Panc1 (cell line): Measurements from ENCODE around the gene INS. TPM values are rescaled to one million over a fixed set of nuclear protein-coding genes. Genes with fewer than 3 reads are reported as not detected.

ENCODE experiments used
- ATAC-seq: fragments of 200-7000 bp; cut with Tn5 transposase; 2 replicates; pipeline ENCODE4 v1.9.1; 2020; ENCODE audit warnings: mild to moderate bottlenecking, moderate library complexity
- BruUV-seq: library from RNA; stranded (reverse); fragments of 400-500 nt; replicated peaks from 2 replicates; lab custom pipeline; 2021; lab: Mats Ljungman, UMichigan
- CTCF ChIA-PET: fragments of 300-600 bp; sonication (Branson Sonifier 250); formaldehyde crosslinking; loops from one replicate; lab custom pipeline; 2022; ENCODE audit warnings: antibody characterized with exemption; lab: Charles Lee
- POLR2A ChIA-PET: fragments of 300-600 bp; sonication (Branson Sonifier 250); formaldehyde crosslinking; loops from one replicate; lab custom pipeline; 2022; ENCODE audit warnings: antibody characterized with exemption; lab: Charles Lee
- DNase-seq: peaks from one replicate; pipeline ENCODE4 v3.0.0-alpha.2; 2010; ENCODE audit warnings: low read depth, low spot score
- H3K27ac ChIP-seq: 2 replicates; pipeline ENCODE4 v1.5.1; 2011; ENCODE audit warnings: mild to moderate bottlenecking, low read length, inconsistent platforms
- H3K27me3 ChIP-seq: fragments of 200-500 bp; sonication (Bioruptor generic); 2 replicates; pipeline ENCODE4 v1.6.0; 2014; ENCODE audit warnings: low read length, inconsistent platforms; ENCODE audit not compliant: control insufficient read depth, insufficient read depth
- H3K36me3 ChIP-seq: fragments of 200-500 bp; sonication (Bioruptor generic); 2 replicates; pipeline ENCODE4 v1.5.1; 2014; ENCODE audit warnings: inconsistent platforms, mild to moderate bottlenecking, low read length, moderate library complexity; ENCODE audit not compliant: control insufficient read depth, insufficient read depth
- H3K4me1 ChIP-seq: 2 replicates; pipeline ENCODE4 v1.5.1; 2011; ENCODE audit warnings: inconsistent platforms, mild to moderate bottlenecking, low read length, moderate library complexity; ENCODE audit not compliant: control insufficient read depth, insufficient read depth
- H3K4me3 ChIP-seq, 2 experiments: 2 replicates each; pipeline ENCODE4 v1.5.1; 2011 to 2012; ENCODE audit warnings: low read depth in 2 of 2, low read length in 2 of 2, mild to moderate bottlenecking in 2 of 2, inconsistent platforms in 1 of 2, moderate library complexity in 1 of 2
- H3K9me3 ChIP-seq: fragments of 200-500 bp; sonication (Bioruptor generic); 2 replicates; pipeline ENCODE4 v1.5.1; 2014; ENCODE audit warnings: low read depth, mild to moderate bottlenecking, inconsistent platforms, low read length, moderate library complexity; ENCODE audit not compliant: control insufficient read depth, insufficient read depth
- POLR2AphosphoS5 ChIP-seq: IDR thresholded peaks from 2 replicates; pipeline ENCODE4 v1.6.1; 2012; ENCODE audit warnings: mild to moderate bottlenecking, low read depth, low read length, moderate library complexity
- SIN3A ChIP-seq: IDR thresholded peaks from 2 replicates; pipeline ENCODE4 v1.6.1; 2012; ENCODE audit warnings: low read depth, mild to moderate bottlenecking, low read length, moderate library complexity, borderline replicate concordance; ENCODE audit not compliant: insufficient read depth
- TCF7L2 ChIP-seq: IDR thresholded peaks from 2 replicates; pipeline ENCODE4 v1.6.1; 2011; ENCODE audit warnings: mild to moderate bottlenecking, low read depth, low read length, inconsistent platforms
- in situ Hi-C: cut with HindIII; loops from 2 replicates; pipeline ENCODE4 v1.10.0; 2016; ENCODE audit warnings: low sequenced_read_pairs, low pct_unique_long_range_greater_than_20kb
- intact Hi-C: fragments of 100-400 bp; cut with micrococcal nuclease; formaldehyde crosslinking; loops from one replicate; pipeline ENCODE4 v1.10.0; 2022; ENCODE audit not compliant: unreplicated experiment
- total RNA-seq: library from RNA; stranded (reverse); gene quantifications from one replicate; pipeline ENCODE4 v1.2.1, GENCODE V29; 2021; ENCODE audit not compliant: unreplicated experiment
- TF ChIP-seq, protein P1 (sequence below), 2 experiments: IDR thresholded peaks; 2 replicates each; pipeline ENCODE4 v1.6.1; 2011 to 2012; ENCODE audit warnings: low read depth in 2 of 2, control low read depth in 1 of 2, low read length in 1 of 2, mild to moderate bottlenecking in 1 of 2, moderate library complexity in 1 of 2; ENCODE audit not compliant: insufficient read depth in 1 of 2
- TF ChIP-seq, protein P2 (sequence below): fragments of 450-650 bp; IDR thresholded peaks from 2 replicates; pipeline ENCODE4 v1.5.1; 2017; ENCODE audit warnings: mild to moderate bottlenecking

The INS gene
- total RNA-seq, 1 experiment from 2014 or later = not detected

DNA sequence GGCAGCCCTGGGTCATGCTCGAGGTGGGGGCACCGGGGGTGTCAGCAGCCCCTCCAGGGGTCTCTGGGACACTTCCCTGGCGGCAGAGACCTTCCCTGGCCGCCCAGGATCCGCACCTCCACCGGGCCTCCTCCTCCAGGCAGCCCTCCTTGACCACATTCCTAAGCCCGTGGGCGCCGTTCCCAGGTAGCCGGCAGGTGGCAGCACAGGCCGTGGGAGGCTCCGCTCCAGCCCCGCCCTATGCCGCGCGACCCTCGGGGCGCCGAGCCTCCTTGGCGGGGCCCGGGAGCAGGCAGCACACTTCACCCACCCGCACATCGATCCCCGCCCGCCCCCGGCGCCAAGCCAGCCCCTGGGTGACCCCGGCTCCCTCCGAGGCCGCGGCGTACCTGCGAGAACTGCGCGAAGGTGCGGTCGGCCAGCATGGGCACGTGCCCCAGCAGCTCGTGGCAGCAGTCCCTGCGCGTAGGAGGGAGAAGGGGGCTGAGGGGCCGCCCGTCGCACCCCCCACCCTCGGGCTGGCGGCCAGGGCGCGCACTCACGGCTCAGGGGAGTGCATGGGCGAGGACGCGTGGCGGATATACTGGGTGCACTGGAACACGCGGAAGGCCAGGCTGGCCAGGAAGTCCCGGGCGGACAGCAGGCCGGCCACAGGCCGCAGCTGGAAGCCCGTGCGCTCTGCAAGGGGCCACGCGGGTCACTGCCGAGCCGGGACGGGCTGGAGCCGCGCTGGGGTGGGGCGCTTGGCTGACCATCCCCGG is 5.3 kb upstream of the INS start:
- no TSS peak for BruUV-seq
- H3K4me1 ChIP-seq = peaks cover 8% of the 10 kb centered on the region; the same call in 1 of the 2 replicates
- no peaks in the 10 kb centered on the region for H3K9me3 ChIP-seq
- H3K4me3 ChIP-seq = no peak overlapping the region
- H3K27ac ChIP-seq = no peak overlapping the region
- in situ Hi-C loops (no loop called here), intact Hi-C loops (no loop called here)
- H3K27me3 ChIP-seq = no peaks in the 10 kb centered on the region
- ATAC-seq (peak; percentile 64), DNase-seq (no peak)
- POLR2A ChIA-PET = no interaction called here
- CTCF ChIA-PET = interaction anchor here (0.6 to 1.2 kb wide), 3 partner anchors 9 to 280 kb away, joined by 3 to 5 read pairs (median 4); no protein-coding TSS in a partner anchor
- TF ChIP-seq, protein P1, sequence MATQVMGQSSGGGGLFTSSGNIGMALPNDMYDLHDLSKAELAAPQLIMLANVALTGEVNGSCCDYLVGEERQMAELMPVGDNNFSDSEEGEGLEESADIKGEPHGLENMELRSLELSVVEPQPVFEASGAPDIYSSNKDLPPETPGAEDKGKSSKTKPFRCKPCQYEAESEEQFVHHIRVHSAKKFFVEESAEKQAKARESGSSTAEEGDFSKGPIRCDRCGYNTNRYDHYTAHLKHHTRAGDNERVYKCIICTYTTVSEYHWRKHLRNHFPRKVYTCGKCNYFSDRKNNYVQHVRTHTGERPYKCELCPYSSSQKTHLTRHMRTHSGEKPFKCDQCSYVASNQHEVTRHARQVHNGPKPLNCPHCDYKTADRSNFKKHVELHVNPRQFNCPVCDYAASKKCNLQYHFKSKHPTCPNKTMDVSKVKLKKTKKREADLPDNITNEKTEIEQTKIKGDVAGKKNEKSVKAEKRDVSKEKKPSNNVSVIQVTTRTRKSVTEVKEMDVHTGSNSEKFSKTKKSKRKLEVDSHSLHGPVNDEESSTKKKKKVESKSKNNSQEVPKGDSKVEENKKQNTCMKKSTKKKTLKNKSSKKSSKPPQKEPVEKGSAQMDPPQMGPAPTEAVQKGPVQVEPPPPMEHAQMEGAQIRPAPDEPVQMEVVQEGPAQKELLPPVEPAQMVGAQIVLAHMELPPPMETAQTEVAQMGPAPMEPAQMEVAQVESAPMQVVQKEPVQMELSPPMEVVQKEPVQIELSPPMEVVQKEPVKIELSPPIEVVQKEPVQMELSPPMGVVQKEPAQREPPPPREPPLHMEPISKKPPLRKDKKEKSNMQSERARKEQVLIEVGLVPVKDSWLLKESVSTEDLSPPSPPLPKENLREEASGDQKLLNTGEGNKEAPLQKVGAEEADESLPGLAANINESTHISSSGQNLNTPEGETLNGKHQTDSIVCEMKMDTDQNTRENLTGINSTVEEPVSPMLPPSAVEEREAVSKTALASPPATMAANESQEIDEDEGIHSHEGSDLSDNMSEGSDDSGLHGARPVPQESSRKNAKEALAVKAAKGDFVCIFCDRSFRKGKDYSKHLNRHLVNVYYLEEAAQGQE (IDR thresholded peaks at IDR 0.05; ENCODE audit: insufficient read depth in 1 of 2, low read depth in 2 of 2, low read length in 1 of 2) = no peak
- TF ChIP-seq, protein P2, sequence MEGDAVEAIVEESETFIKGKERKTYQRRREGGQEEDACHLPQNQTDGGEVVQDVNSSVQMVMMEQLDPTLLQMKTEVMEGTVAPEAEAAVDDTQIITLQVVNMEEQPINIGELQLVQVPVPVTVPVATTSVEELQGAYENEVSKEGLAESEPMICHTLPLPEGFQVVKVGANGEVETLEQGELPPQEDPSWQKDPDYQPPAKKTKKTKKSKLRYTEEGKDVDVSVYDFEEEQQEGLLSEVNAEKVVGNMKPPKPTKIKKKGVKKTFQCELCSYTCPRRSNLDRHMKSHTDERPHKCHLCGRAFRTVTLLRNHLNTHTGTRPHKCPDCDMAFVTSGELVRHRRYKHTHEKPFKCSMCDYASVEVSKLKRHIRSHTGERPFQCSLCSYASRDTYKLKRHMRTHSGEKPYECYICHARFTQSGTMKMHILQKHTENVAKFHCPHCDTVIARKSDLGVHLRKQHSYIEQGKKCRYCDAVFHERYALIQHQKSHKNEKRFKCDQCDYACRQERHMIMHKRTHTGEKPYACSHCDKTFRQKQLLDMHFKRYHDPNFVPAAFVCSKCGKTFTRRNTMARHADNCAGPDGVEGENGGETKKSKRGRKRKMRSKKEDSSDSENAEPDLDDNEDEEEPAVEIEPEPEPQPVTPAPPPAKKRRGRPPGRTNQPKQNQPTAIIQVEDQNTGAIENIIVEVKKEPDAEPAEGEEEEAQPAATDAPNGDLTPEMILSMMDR = peak; percentile 98
- no peaks in the 10 kb centered on the region for H3K36me3 ChIP-seq

DNA sequence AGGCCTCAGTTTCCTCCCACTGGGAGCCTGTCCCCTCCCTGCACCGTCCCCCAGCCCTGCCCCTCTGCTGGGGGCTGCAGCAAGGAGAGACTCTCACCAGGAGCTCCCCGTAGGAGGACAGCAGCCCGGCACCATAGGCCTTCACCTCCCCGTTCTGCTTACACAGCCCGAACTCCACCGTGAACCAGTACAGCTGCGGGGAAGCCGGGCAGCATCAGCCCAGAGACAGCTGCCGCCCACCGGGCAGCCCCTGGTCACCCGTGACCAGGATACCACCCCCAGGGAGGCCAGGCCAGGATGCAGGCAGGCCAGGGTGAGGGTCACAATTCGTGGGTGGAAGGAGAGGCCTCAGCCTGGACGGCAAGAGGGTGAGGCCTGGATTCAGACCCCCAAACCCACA is 4.6 kb upstream of the INS start:
- intact Hi-C loops = no loop called here
- in situ Hi-C loops = no loop called here
- POLR2A ChIA-PET = no interaction called here

More for the DNA sequence above, 4.6 kb upstream of the INS start:
- ATAC-seq = no peak
- peaks cover 8% of the 10 kb centered on the region; the same call in 1 of the 2 replicates for H3K4me1 ChIP-seq
- no peaks in the 10 kb centered on the region for H3K27me3 ChIP-seq
- no TSS peak for BruUV-seq
- no peak for DNase-seq
- no peak overlapping the region for H3K4me3 ChIP-seq
- CTCF ChIA-PET = interaction anchor here (0.6 to 2.2 kb wide), 4 partner anchors 8 to 281 kb away, joined by 3 to 10 read pairs (median 4); no protein-coding TSS in a partner anchor
- no peaks in the 10 kb centered on the region for H3K36me3 ChIP-seq
- H3K27ac ChIP-seq = no peak overlapping the region
- TF ChIP-seq TCF7L2 (no peak), SIN3A (no peak), POLR2AphosphoS5 (no peak)
- TF ChIP-seq, protein P1 (IDR thresholded peaks at IDR 0.05; ENCODE audit: insufficient read depth in 1 of 2, low read depth in 2 of 2, low read length in 1 of 2) = no peak
- TF ChIP-seq, protein P2 = no peak
- H3K9me3 ChIP-seq = no peaks in the 10 kb centered on the region
